HG03571 (cell line): ENCODE measurements around the gene PCMTD2.

ENCODE experiments used
- ATAC-seq: cut with Tn5 transposase; IDR thresholded peaks from one replicate; pipeline ENCODE4 v1.9.1; 2021; ENCODE audit not compliant: unreplicated experiment

The PCMTD2 gene

DNA sequence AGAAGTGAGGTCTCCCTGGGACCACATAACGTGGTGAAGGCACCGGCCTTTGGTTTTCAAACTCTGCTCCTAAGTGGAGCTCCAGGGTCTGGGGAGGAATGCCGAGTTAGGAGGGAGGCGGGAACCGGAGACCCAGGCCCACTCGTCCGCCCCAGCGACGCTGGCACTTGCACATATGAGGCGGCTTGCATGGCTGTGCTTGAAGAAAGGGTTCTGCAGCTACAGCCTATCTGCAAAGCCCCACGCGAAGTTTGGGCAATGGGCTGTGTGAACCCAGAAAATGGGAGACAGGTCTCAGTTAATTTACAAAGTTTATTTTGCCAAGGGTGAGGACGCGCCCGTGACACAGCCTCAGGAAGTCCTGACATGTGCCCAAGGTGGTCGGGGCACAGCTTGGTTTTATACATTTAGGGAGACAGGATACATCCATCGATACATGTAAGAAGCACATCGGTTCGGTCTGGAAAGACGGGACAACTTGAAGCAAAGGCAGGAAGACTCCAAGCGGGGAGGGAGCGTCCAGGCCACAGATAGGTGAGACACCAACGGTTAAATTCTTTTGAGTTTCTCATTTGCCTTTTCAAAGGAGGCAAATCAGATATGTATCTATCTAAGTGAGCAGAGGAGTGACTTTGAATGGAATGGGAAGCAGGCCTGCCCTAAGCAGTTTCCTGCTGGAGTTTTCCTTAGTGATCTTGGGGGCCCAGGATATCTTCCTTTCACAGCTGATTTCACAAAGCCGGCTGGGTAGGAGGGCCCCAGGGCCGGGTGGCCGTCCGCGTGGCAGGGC lies 782 bp upstream of the PCMTD2 start:
- no peak for ATAC-seq

DNA sequence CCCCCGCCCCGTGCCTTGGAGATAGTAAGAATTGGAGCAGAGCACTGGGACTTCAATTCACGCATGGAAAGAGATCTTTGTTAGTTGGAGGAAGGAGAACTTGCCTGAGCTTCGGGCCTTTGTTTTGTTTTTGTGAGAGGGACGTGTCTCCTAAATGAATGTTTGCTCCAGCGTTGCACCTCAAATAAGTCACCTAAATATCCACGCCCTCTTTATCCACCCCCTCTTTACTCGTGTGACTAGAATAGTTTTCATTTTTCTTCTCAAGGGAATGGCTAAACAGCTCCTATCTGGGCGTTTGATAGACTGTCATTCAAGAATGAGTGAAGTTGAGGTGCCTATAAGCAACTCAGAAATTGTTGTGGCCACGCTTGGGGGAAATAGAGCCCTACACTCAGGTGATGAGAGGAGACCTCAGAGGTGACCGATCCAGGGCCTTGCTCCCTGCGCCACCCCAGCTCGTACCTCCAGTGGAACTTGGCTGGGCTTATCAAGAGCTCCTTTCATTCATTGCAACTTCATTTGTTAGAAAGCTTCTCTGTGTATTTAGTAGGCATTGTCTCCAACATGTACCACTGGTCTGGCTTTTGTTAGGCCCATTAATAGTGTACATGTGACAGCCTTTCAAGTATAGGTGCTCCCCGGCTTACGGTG lies 861 bp downstream of the PCMTD2 start:
- no peak for ATAC-seq

DNA sequence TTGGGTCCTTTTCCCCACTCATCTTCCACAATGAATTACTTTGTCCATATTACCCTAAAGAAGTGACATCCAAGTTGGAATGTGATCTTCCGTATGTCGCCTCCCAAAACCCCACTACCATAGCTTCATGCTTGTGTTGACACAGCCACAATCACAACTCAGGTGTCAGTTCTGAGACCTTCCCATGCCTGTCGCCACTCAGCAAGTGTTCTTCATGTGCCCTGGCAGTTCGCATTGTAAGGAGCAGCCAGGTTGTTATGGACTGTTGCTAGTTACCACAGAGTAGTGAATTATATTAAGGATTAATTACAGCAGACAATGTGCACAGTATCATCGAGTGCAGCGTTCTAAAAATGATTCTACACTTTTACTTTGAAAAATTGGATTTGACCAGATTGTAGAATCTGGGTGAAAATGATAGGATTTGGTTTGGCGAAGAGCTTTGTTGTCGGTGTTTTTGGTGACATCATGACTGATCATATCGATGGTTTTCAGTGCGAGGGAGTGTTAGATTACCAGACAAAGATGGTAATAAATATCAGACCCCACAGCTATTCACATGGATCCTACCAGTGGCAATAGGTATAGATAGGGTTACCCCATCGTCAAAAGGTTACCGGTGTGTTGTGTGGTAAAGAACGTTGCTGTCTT lies 1.7 kb downstream of the PCMTD2 start:
- ATAC-seq: no peak

DNA sequence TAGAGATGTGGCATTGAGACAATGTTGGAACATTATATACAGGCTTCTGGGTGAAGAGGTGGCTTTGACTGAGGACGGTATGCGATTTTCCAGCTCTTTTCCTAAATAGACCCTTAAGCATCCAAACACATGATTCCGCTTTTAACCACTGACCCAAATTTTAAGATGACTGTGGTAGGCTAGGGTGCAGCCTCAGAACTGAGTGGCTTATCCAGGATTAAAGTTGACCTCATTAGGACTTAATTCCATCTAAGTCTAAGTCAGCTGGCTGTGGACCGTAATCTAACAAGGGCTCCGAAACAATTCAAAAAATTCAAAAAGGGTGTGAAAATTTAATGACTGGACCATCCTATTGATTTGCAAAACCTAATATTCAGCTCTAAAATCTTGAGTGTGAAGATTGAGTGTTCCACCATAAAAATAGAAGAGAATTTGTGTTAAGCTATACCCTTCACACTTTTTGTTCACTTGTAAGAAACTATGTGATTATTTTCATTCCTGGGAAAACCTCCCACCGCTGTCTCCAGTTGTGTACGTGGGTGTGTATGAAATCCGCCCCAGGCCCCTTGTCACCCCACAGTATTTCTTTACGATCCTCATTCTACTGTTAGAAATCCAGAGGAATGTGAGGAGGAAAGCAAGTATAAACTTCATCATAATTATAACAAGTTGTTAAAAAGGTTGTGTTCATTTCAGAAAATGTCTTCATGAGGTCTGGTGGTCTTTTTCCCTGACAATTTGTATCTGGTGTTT lies 2.7 kb downstream of the PCMTD2 start:
- no peak for ATAC-seq

DNA sequence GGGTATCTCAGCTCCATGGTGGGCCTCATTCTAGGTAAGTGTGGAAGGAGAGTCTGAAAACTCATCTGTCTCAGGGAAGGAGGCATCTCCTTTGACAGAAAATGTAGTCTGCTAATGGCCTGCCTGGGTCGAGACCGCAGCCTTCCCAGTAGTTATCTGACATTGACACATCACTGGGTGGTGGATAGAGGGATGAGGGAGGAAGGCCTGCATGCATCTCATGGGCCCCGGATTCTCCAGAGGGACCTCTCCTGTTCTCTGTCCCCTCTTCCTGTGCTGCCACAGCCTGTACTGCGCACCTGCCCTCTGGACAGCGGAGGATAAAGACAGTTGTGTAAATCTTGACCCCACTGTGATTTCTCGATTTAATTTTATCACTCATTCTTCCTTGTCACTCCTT lies 4.7 kb downstream of the PCMTD2 start:
- ATAC-seq: no peak

DNA sequence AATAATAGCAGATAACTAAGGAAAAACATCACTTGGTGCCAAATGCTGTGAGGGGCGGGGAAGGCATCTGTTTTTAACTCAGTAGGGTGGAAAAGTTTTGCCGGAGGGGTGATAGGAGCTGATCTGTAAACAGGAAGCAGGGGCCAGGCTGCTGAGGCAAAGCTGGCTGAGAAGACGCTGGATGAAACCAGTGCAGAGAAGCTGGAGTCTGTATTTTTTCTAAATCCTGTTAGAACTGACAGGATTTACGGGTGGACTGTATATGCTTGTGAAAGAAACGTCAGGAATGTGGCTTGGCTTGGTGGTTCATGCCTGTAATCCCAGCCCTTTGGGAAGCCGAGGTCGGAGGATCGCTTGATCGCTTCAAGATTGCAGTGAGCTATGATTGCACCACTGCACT lies 5.6 kb downstream of the PCMTD2 start:
- ATAC-seq: no peak

DNA sequence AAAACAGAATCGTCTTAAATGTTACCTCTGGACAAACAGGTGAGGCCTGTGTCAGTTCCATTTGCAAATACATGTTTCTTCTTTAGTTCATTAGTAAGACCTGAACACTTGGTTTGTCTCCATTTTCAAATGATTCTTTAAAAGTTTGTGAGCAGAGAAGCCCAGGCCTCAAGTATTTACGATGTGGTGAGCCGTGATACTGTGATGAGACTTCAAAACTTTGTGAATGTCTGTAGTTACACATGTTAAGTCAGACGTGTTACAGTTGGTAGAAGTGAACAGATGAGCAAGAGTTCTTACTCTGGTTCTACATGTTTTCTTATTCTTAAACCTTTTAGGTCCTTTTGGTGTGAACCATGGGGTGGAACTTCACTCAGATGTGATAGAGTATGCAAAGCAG lies 8.5 kb downstream of the PCMTD2 start:
- no peak for ATAC-seq

DNA sequence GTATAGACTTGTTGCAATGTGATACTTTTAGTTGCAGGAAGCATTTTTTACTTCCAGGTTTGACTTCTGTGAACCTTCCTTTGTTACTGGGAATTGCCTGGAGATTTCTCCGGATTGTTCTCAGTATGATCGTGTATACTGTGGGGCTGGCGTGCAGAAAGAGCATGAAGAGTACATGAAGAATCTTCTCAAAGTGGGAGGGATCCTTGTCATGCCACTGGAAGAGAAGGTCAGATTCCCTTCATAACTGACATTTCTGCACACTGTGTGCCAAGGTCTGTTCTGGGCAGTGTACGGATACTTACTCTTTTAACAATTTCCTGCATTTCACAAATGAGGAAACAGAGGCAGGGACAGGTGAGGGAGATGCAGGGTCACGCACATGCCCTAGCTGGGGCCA lies 9.7 kb downstream of the PCMTD2 start:
- ATAC-seq: no peak

DNA sequence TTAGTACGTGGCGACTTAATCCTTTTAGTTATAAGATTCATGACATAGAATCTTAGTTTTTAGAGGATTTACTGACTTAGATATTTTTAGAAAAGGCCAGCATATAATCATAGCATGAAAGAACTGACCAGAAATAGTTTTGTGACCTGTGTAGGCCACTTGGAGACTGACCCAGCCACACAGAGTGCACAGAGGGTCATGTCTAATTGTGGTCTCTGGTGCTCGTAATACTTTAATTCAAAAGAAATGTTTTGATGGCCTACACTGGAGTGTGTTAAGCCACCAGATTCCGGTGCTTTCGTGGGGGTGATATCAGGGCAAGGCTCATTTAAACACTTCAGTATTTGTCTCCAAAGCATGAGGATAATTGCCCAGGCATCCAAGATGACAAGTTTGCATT lies 11.4 kb downstream of the PCMTD2 start:
- no peak for ATAC-seq

DNA sequence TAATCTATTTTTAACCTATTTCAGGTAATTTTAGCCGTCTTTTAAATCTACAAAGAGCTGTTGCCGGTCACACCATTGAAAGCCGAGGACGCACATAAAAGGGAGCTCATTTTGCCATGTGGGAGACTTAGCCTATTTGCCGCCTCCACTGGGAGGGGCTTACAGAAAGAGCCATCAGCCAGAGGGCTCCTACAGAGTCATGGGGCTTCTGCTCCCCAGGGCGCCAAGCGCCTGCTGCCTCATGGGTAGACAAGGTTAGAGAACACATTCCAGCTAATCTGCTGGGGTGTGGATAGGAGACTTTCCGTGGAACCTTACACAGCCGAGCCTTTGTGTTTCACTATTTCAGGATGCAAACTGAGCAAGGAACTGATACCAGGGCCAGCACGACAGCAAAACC lies 12.6 kb downstream of the PCMTD2 start:
- ATAC-seq: no peak

DNA sequence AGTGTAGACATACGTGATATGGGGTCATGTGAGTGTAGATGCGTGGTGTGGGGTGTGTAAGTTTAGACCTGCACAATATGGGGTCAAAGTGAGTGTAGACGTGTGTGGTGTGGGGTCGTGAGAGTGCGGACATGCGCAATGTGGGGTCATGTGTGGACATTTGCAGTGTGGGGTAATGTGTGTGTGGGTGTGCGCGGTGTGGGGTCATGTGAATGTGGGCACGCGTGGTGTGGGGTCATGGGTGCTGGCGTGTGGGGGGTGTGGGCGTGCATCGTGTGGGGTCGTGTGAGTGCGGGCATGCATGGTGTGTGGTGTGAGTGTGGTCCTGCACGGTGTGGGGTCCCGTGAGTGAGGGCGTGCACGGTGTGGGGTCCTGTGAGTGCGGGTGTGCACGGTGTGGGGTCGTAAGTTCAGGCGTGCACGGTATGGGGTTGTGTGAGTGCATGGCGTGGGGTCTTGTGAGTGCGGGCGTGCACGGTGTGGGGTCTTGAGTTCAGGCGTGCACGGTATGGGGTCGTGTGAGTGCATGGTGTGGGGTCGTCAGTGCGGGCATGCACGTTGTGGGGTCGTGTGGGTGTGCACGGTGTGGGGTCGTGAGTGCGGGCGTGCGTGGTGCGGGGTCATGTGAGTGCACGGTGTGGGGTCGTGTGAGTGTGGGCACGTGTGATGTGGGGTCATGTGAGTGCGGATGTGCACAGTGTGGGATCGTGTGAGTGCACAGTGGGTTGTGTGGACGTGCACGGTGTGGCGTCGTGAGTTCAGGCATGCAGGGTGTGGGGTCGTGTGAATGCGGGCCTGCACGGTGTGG lies 14.3 kb downstream of the PCMTD2 start:
- ATAC-seq: no peak

DNA sequence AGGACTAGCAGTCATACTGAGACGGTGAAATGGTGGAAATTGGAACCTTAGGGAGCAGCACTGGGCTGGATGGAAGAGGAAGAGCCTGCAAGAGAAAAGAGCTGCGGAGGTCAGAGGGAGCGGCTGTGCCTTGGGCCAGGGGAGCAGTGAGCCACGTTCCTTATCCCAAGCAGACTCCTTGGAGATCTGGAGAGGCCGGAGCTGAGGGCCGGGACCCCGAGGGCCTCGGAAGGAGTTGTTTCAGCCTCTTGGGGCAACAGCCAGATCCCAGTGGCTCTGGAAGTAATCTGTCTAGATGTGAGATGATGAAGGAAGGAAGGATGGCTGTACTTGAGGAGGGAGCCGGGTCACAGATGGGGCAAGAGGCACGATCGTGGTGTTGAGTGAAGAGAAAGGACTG lies 16.1 kb downstream of the PCMTD2 start:
- no peak for ATAC-seq

DNA sequence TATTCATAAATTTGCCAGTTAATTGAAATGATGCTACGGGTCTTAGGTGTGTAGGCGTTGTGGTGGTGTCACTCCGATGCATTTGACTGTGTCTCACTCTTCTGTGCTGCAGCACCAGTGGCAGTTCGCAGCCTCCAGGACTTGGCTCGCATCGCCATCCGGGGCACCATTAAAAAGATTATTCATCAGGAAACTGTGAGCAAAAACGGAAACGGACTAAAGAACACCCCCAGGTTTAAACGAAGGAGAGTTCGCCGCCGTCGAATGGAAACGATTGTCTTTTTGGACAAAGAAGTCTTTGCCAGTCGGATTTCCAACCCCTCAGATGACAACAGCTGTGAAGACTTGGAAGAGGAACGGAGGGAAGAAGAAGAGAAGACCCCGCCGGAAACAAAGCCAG lies 17.6 kb downstream of the PCMTD2 start:
- no peak for ATAC-seq

DNA sequence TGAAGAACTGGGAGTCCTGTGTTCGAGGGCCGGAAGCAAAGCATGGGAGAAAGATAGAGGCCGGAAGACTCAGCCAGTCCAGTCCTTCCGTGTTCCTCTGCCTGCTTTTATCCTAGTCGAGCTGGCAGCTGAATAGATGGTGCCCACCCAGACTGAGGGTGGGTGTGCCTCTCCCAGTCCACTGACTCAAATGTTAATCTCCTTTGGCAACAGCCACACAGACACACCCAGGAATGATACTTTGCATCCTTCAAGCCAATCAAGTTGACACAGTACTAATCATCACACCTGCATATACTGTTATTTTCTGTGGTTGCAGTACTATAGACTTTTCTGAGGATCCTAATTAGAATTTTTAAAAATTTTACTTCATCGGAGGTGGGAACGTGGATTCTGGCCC lies 21.3 kb downstream of the PCMTD2 start:
- no peak for ATAC-seq

DNA sequence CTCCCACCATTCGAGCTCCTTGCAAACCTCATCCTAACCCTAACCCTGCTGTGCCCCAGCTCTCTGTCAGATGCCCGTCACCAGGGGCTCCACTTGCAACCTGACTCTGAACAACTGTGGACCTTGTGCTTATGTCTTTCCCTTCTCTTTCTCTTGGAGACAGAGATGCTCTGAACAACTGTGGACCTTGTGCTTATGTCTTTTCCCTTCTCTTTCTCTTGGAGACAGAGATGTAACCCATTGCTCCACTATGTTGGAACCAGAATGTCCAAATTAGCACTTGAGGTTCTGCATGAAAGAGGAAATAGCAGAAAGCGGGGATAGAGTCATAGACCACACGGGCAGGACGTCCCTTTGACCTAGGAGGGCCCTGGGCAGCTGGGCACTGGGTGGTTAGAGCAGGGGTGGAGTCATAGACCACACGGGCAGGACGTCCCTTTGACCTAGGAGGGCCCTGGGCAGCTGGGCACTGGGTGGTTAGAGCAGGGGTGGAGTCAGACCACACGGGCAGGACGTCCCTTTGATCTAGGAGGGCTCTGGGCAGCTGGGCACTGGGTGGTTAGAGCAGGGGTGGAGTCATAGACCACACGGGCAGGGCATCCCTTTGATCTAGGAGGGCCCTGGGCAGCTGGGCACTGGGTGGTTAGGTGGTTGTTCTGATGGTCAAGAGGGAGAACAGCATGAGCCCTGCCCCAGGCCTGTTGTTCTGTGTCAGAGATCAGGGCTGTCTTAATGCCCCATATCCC lies 22.2 kb downstream of the PCMTD2 start:
- ATAC-seq: no peak

DNA sequence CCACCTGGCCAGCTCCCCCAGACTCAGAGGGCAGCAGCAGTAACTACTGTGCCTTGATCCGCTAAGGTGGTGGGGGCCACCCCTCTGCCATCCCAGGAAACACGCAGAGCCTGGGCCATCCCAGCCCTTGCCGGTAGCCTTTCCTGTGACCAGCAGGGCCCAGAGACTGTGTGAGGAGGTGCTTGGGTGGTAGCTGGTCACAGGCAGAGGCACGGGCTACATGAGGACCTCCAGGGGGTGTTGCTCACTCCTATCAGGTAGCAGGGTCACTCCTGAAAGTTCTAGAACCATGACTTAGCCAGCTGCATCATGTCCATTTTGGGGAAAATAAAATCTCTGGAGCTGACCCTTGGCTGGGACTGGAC lies 22.8 kb downstream of the PCMTD2 start:
- ATAC-seq: no peak

DNA sequence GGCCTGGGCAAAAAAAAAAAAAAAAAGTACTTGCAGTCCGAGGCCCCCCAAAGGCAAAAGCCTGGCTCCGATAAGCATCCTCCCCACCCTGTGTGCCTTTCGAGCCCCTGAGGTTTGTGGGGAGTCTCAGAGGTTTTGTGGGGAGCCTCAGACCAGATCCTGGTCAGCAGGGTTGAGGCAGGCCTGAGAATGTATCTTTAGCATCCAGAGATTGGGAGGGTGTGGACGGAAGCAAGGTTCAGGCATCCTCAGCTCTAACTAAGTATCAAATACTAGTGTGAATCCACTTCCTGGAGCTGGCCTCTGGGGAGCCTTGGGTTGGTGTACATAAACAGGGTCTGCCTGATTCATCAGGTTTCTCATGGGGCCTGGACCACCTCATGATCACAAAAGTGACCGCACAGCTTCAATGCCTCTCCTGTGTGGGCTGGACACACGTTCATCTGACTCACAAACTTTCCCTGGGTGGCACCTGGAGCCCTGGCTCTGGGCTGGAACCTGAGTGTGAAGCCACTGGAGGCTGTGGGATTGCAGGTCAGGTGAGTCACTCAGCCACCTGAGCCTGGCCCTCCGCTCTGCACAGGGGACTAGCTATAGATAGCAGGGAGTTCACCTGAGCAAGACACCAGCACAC lies 24.4 kb downstream of the PCMTD2 start:
- ATAC-seq: no peak

DNA sequence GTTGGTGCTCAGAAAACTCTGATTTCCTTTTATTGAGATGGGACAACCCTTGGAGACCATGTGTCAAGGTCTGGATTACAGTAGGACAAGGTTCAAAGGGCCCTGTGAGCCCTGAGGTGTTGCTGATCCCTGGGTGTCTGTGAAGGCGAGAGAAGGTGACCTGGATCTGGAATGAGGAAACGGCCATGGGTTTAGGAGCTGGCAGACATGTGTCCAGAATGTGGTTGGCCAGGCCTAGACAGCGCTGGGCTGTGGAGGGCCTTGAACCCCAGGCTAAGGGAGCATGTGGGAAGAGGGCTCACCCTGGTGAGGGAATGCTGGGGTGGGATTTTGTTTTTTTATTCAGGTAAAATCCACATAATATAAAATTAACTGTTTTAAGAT lies 24.9 kb downstream of the PCMTD2 start:
- ATAC-seq: no peak

DNA sequence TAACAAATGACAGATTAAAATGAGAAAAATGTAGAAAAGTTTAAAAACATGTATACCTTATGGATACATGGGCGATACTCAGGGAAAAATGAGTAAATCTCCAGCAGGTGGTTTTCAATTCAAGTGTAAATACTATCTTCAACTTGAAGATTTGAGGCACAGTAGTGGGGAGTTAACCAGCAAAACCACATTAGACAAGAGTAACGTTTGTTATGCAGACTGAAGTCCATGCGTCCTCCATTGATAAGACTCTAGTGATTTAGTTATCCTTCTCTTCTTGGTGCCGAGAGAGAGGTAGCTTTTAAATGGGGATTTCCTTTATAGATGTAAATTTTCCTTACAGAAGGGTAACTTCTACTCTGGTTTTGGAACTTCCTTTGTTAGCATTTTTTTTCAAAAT lies 28.1 kb downstream of the PCMTD2 start:
- ATAC-seq: no peak
